ES-I3 (cell line): Measurements from ENCODE around the gene UBASH3A.
"Not testable (repeated sequence)": the region's sequence is repeated elsewhere in the genome, so short reads cannot be mapped to it uniquely, and the experiment has no call there.

Source experiments
- H3K36me3 ChIP-seq: 2 replicates; pipeline ENCODE4 v1.6.1; 2013; ENCODE audit warnings: mild to moderate bottlenecking, low read length, control low read depth, moderate library complexity; ENCODE audit not compliant: insufficient read depth
- H3K4me1 ChIP-seq: 2 replicates; pipeline ENCODE4 v1.6.1; 2013; ENCODE audit warnings: mild to moderate bottlenecking, control low read depth, low read length; ENCODE audit not compliant: insufficient read depth
- H3K9ac ChIP-seq: 2 replicates; pipeline ENCODE4 v1.6.1; 2013; ENCODE audit warnings: low read depth, mild to moderate bottlenecking, low read length, moderate library complexity
- H3K9me3 ChIP-seq: 2 replicates; pipeline ENCODE4 v1.6.1; 2013; ENCODE audit warnings: mild to moderate bottlenecking, low read length, moderate library complexity; ENCODE audit not compliant: control insufficient read depth, insufficient read depth

Gene UBASH3A

DNA sequence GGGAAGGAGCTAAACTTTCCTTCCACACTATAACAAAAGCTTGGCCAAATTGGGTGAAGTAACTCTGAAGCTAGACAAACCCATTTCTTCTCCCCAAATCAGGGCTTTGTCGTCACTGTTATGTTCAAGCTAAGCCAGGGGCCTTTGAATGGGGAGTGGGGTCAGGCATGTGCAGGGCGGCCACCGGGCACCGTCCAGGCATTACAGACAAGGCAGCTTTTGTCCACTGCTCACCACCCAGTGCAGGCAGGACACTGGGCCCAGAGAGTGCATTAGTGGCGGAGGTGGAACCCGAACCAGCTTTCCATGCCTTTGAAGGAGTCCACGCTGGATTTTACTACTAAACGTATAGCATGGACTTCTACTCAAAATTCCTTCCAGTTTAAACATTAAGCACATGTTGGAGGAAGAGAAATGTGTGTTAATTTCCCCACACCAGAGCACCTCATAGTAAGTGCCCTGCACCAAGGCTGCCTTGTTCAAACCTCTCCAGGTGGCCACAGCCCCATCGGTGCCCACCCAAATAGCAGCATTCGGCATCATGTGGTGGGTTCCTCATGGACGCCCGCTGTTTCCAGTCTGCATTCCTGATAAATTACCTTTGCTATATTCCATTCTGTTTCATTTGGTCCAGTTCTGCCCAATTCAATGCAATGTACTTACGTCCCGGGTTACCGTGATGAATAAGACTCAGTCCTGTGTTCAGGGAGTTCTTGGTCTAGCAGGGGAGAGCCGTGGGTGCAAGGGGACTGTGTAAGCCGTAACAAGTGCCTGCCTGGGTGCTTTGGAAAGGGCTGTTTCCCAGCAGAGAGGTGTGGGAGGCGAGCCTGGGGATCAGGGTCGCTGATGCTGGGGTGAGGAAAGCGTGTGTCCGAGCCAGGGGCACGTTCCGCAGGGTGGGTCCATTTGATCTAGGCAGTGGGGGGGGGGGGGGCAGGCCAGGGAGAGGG is 1.6 kb downstream of the UBASH3A start:
- Histone ChIP-seq H3K4me1 (no peaks in the 10 kb centered on the region; the same call in 1 of the 2 replicates), H3K9me3 (peaks cover 5% of the 10 kb centered on the region), H3K9ac (no peak overlapping the region), H3K36me3 (no peaks in the 10 kb centered on the region)

DNA sequence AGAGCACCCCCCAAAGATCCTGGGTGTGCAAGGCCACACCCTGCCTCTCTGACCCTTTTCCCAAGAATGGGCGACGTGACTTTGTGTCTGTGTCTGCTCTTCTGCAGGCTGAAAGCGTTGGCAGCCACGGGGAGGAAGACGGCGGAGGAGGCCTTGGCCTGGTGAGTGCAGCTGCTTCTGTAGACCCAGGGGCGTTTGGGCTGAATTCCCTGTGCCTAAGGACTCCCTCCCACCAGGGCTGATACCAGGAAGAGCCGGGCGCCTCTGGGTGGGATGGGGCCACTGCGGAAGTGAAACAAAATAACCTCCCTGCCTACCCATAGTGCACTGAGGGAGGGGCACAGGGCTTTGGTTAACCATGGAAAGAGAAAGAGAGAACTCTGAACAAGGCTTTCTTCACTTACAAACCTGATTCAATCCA is 2.5 kb downstream of the UBASH3A start:
- Histone ChIP-seq H3K4me1 (no peaks in the 10 kb centered on the region; the same call in 1 of the 2 replicates), H3K36me3 (no peaks in the 10 kb centered on the region), H3K9ac (no peak overlapping the region), H3K9me3 (peaks cover 4% of the 10 kb centered on the region)

GRCh38 chr21:42406866-42407265 is 3.2 kb downstream of the UBASH3A start:
- Histone ChIP-seq H3K9me3 (no peaks in the 10 kb centered on the region), H3K36me3 (no peaks in the 10 kb centered on the region), H3K4me1 (no peaks in the 10 kb centered on the region; the same call in 1 of the 2 replicates), H3K9ac (no peak overlapping the region)

GRCh38 chr21:42407476-42407875 is 3.8 kb downstream of the UBASH3A start:
- Histone ChIP-seq H3K9ac (no peak overlapping the region), H3K9me3 (no peaks in the 10 kb centered on the region), H3K36me3 (no peaks in the 10 kb centered on the region), H3K4me1 (no peaks in the 10 kb centered on the region; the same call in 1 of the 2 replicates)

GRCh38 chr21:42408718-42409117 is 5.0 kb downstream of the UBASH3A start:
- H3K36me3 ChIP-seq, H3K4me1 ChIP-seq, H3K9me3 ChIP-seq, H3K9ac ChIP-seq: not testable (repeated sequence)

- no peaks in the 10 kb centered on the region for H3K36me3 ChIP-seq
- no peaks in the 10 kb centered on the region for H3K9me3 ChIP-seq
- H3K4me1 ChIP-seq: no peaks in the 10 kb centered on the region
- H3K9ac ChIP-seq: no peak overlapping the region
Measured at GRCh38 chr21:42409366-42409765, 5.7 kb downstream of the UBASH3A start.

- no peaks in the 10 kb centered on the region for H3K36me3 ChIP-seq
- no peak overlapping the region for H3K9ac ChIP-seq
- no peaks in the 10 kb centered on the region for H3K9me3 ChIP-seq
- peaks cover 13% of the 10 kb centered on the region; the same call in 1 of the 2 replicates for H3K4me1 ChIP-seq
Measured at GRCh38 chr21:42411197-42411869, 7.6 kb downstream of the UBASH3A start.

DNA sequence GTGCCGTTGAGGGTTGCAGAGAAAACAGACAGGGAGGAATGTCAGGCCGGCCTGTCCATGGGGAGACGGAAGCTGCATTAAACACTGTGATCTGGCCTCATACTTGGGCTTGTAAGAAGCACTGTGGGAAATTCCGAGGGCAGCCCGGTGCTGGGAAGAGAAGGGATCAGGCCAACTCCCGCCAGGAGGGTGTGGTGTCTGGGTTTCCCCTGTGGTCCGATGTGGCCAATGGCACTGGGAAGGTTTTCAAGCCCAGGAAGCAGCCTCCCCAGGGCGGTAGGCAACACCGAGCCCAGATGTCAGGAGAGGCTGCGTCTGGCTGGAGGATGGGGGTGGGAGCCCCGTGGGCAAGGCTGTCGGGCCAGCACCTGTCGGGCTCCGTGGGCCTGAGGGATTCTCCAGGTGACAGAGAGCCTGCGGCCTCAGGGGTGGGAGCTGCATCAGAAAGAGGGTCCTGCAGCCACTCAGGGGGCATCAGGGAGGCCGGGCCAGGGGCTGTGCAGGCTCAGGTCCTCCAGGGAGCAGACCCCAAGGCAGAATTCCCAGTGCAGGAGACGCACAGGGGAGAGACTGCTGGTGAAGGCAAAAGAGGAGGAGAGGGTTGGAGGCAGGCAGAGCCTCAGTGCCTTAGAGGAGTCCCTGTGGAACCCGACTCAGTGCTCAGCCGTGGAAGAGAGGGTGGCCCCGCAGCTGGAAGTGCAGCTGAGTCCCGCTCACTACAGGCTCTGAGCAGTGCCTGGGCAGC is 8.4 kb downstream of the UBASH3A start:
- no peak overlapping the region for H3K9ac ChIP-seq
- H3K4me1 ChIP-seq: peaks cover 13% of the 10 kb centered on the region; the same call in 1 of the 2 replicates
- H3K36me3 ChIP-seq: no peaks in the 10 kb centered on the region
- H3K9me3 ChIP-seq: no peaks in the 10 kb centered on the region

GRCh38 chr21:42412636-42412933 is 8.9 kb downstream of the UBASH3A start:
- no peaks in the 10 kb centered on the region for H3K9me3 ChIP-seq
- H3K36me3 ChIP-seq: no peaks in the 10 kb centered on the region
- H3K9ac ChIP-seq: no peak overlapping the region
- peaks cover 13% of the 10 kb centered on the region; the same call in 1 of the 2 replicates for H3K4me1 ChIP-seq

DNA sequence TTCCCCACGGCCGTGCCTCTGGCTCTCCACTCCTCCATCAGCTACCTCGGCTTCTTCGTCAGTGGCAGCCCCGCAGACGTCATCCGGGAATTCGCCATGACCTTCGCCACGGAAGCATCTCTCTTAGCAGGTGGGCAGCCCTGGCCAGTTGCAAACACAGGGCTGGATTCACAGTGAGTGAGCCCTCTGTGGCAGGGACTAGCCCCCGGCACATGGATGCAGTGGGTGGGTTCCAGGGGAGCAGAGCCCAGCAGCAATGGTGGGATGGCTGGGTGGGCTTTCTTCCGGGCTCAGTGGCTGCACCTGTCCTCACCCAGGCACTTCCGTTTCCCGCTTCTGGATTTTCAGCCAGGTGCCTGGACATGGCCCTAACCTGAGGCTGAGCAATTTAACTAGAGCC is 9.4 kb downstream of the UBASH3A start:
- H3K9me3 ChIP-seq: no peaks in the 10 kb centered on the region
- peaks cover 13% of the 10 kb centered on the region; the same call in 1 of the 2 replicates for H3K4me1 ChIP-seq
- H3K9ac ChIP-seq: no peak overlapping the region
- H3K36me3 ChIP-seq: no peaks in the 10 kb centered on the region

GRCh38 chr21:42413500-42413899 is 9.8 kb downstream of the UBASH3A start:
- H3K4me1 ChIP-seq: peaks cover 13% of the 10 kb centered on the region; the same call in 1 of the 2 replicates

GRCh38 chr21:42414066-42414465 is 10.4 kb downstream of the UBASH3A start:
- Histone ChIP-seq H3K36me3 (no peaks in the 10 kb centered on the region), H3K4me1 (peaks cover 13% of the 10 kb centered on the region; the same call in 1 of the 2 replicates), H3K9me3 (no peaks in the 10 kb centered on the region), H3K9ac (no peak overlapping the region)

More at GRCh38 chr21:42413500-42413899, 9.8 kb downstream of the UBASH3A start:
- H3K36me3 ChIP-seq: no peaks in the 10 kb centered on the region
- H3K9ac ChIP-seq: no peak overlapping the region
- H3K9me3 ChIP-seq: no peaks in the 10 kb centered on the region

DNA sequence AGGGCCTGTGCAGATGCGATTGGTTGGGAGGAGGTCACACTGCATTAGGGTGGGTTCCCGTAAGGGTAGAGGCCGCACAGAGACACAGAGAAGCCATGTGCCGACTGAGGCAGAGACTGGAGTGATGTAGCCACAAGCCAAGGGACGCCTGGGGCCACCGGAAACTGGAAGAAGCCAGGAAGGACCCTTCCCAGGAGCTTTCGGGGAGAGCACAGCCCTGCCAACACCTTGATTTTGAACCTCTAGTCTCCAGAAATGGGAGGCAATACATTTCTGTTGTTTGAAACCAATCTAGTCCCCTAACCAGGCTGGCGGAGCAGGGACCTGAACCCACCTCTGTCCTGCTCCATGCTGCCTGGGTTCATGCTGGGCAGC is 10.8 kb downstream of the UBASH3A start:
- no peak overlapping the region for H3K9ac ChIP-seq
- H3K36me3 ChIP-seq: no peaks in the 10 kb centered on the region

More for the DNA sequence above, 10.8 kb downstream of the UBASH3A start:
- Histone ChIP-seq H3K9me3 (0 out of 2 replicates have a peak, but pooled peaks cover under 1% of the 10 kb centered on the region), H3K4me1 (peaks cover 13% of the 10 kb centered on the region; the same call in 1 of the 2 replicates)
